Kidney (tissue), 14 donors: ENCODE results near the gene KCNQ5. TPM values are rescaled to one million over a fixed set of nuclear protein-coding genes. Genes with fewer than 3 reads are reported as not detected.

Experiments used
- DNase-seq, 5 donors: peaks; one replicate each; pipeline ENCODE4 v3.0.0-alpha.2; 2013 to 2020
- FAIRE-seq: peaks from 2 replicates; lab custom pipeline; 2012; peaks lifted over from hg19 to GRCh38; lab: Jason Lieb, UNC
- H3K27ac ChIP-seq, 2 donors: one replicate each; pipeline ENCODE4 v1.7.0; 2013; ENCODE audit warnings: low read depth in 2 of 2, low read length in 2 of 2, inconsistent platforms in 1 of 2
- H3K27me3 ChIP-seq: one replicate; pipeline ENCODE4 v1.7.1; 2013; ENCODE audit warnings: low read length, inconsistent platforms; ENCODE audit not compliant: control insufficient read depth, insufficient read depth
- H3K36me3 ChIP-seq, 3 donors: one replicate each; pipeline versions ENCODE4 v1.7.0 to v1.7.1; 2013; ENCODE audit warnings: low read length in 3 of 3, control low read depth in 1 of 3, inconsistent platforms in 1 of 3; ENCODE audit not compliant: insufficient read depth in 3 of 3, control insufficient read depth in 2 of 3
- H3K4me1 ChIP-seq, 3 donors: one replicate each; pipeline versions ENCODE4 v1.7.0 to v1.7.1; 2013; ENCODE audit warnings: low read length in 3 of 3, inconsistent platforms in 1 of 3, low read depth in 1 of 3; ENCODE audit not compliant: control insufficient read depth in 2 of 3, insufficient read depth in 2 of 3
- H3K4me3 ChIP-seq, 3 donors: one replicate each; pipeline versions ENCODE4 v1.7.0 to v1.8.1; 2013; ENCODE audit warnings: low read length in 3 of 3, control low read depth in 1 of 3, inconsistent platforms in 1 of 3
- H3K9ac ChIP-seq, 3 donors: one replicate each; pipeline versions ENCODE4 v1.7.0 to v1.7.1; 2013; ENCODE audit warnings: low read length in 3 of 3, control low read depth in 1 of 3, inconsistent platforms in 1 of 3
- H3K9me3 ChIP-seq, 3 donors: one replicate each; pipeline versions ENCODE4 v1.7.0 to v1.7.1; 2013; ENCODE audit warnings: low read length in 3 of 3, control low read depth in 1 of 3, inconsistent platforms in 1 of 3; ENCODE audit not compliant: control insufficient read depth in 2 of 3, insufficient read depth in 1 of 3
- intact Hi-C: fragments of 100-400 bp; cut with DNase I; formaldehyde crosslinking; loops from one replicate; pipeline ENCODE4 v1.11.1; 2022
- polyA plus RNA-seq: library from polyadenylated mRNA; stranded (reverse); fragments of 350-450 nt; fragmentation: Illumina TruSeq; extraction: RNeasy Lipid Tissue Mini Kit (QIAGEN cat#74804); gene quantifications from one replicate; pipeline ENCODE4 v1.2.3, GENCODE V29; 2014; ENCODE audit warnings: low read depth, low replicate concordance; ENCODE audit not compliant: insufficient read depth
- total RNA-seq: library from RNA; stranded (reverse); fragmentation: NEBNext Ultra II Directional; extraction: Animal tissue kit (Norgen Biotek cat#: 25700); gene quantifications from one replicate; pipeline ENCODE4 v1.2.1, GENCODE V29; 2021
- TF ChIP-seq, protein P1 (sequence below): IDR thresholded peaks from 3 replicates; pipeline ENCODE4 v1.5.1; 2012; ENCODE audit warnings: mild to moderate bottlenecking, moderate library complexity, borderline replicate concordance; ENCODE audit not compliant: insufficient read depth; ENCODE audit errors: extremely low read depth
- donor health status: control.
- donor health status: control.
- donor health status: control.
- donor health status: control.
- donor health status: control.
- donor health status: DM: yes; HTN: yes; CAD: no.
- donor health status: Normal renal cell carcinoma (clear cell type).

The KCNQ5 gene
- total and polyA plus RNA-seq, 2 donors from 2014 or later, result 0.50 TPM; not detected in 1

DNA sequence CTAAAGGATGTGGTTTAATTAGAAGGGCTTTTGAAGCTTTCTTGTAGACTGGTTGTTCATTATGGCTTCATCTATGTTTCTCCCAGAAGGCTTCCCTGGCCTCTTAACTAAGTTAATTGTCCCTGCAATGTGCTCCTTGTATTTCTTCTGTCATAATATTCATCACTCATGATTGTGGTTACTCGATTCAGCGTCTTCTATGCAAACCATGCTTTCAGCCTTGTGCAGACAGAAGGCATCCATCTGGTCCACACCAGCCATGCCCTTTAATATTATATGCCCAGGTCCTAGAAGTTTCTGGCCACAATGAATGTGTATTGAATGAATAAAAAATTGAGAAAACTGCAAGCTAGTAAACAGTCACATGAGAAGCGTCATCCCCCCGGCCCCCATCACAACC is 440.3 kb downstream of the KCNQ5 start:
- no peak overlapping the region for H3K9ac ChIP-seq
- no peaks in the 10 kb centered on the region for H3K27me3 ChIP-seq
- DNase-seq (no peak), FAIRE-seq (no peak)
- intact Hi-C loops, result no loop called here
- no peaks in the 10 kb centered on the region for H3K4me1 ChIP-seq
- TF ChIP-seq, protein P1, sequence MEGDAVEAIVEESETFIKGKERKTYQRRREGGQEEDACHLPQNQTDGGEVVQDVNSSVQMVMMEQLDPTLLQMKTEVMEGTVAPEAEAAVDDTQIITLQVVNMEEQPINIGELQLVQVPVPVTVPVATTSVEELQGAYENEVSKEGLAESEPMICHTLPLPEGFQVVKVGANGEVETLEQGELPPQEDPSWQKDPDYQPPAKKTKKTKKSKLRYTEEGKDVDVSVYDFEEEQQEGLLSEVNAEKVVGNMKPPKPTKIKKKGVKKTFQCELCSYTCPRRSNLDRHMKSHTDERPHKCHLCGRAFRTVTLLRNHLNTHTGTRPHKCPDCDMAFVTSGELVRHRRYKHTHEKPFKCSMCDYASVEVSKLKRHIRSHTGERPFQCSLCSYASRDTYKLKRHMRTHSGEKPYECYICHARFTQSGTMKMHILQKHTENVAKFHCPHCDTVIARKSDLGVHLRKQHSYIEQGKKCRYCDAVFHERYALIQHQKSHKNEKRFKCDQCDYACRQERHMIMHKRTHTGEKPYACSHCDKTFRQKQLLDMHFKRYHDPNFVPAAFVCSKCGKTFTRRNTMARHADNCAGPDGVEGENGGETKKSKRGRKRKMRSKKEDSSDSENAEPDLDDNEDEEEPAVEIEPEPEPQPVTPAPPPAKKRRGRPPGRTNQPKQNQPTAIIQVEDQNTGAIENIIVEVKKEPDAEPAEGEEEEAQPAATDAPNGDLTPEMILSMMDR, result no peak
- no peaks in the 10 kb centered on the region for H3K9me3 ChIP-seq
- no peaks in the 10 kb centered on the region for H3K36me3 ChIP-seq
- no peak overlapping the region for H3K27ac ChIP-seq
- no peak overlapping the region for H3K4me3 ChIP-seq

DNA sequence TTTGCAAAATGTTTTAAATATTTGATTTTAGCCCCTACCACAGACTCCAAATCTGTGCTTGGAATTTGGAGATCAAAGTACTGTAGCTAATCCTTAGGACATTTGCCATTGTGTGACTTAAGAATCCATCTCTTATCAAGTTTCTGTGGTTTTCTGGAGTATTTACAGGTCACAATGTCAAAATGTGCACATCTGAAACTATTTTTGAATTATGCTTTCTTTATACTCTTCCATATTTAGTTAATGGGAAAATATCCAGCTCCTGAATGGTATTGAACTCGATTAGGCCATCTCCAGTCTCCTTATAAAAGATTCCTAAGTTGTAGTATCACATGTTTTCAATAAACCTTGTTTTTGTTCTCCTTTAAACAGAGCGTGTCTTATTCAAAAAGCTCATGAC is 441.0 kb downstream of the KCNQ5 start:
- TF ChIP-seq, protein P1, result no peak
- no peaks in the 10 kb centered on the region for H3K9me3 ChIP-seq
- intact Hi-C loops, result no loop called here
- no peak for FAIRE-seq
- H3K9ac ChIP-seq, result no peak overlapping the region
- no peak for DNase-seq
- H3K36me3 ChIP-seq, result no peaks in the 10 kb centered on the region
- H3K27me3 ChIP-seq, result no peaks in the 10 kb centered on the region
- H3K27ac ChIP-seq, result no peak overlapping the region
- H3K4me3 ChIP-seq, result no peak overlapping the region
- H3K4me1 ChIP-seq, result no peaks in the 10 kb centered on the region

DNA sequence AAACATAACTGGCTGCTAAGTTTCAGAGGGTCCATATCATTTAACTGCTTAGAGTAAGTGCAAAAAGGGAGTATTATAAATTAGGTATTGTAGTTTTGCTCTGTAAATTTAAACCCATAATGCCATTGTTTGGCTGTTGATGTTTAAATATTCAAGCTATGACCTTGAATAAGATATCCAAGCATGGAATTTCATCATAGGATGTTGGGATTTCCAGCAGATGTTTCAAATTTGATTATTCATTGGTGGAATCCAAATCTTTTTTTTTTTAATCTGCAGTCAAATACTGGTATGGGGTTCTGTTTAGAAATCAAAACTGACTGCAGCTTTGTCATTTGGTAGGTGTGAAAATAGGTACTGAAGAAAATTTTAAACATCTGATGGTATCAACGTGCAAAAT is 442.4 kb downstream of the KCNQ5 start:
- TF ChIP-seq, protein P1, result no peak
- Histone ChIP-seq H3K36me3 (no peaks in the 10 kb centered on the region), H3K4me3 (no peak overlapping the region), H3K27me3 (no peaks in the 10 kb centered on the region), H3K9ac (no peak overlapping the region), H3K4me1 (no peaks in the 10 kb centered on the region), H3K27ac (no peak overlapping the region), H3K9me3 (no peaks in the 10 kb centered on the region)
- intact Hi-C loops, result no loop called here
- no peak for FAIRE-seq
- DNase-seq, result no peak

DNA sequence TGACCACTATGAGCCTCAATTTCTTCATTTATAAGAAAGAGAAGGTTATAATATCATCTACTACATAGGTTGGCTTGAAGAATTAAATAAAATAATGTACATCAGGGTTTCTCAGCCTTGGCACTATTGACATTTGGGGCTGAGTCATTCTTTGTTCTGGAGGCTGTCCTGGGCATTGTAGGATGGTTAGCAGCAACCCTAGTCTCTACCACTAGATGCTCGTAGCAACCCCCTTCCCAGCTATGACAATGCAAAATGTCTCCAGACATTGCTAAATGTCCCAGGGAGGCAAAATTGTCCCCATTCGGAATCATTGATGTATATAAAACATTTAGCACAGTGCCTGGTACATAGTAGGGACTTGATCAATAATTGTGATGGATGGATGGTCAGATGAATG is 451.4 kb downstream of the KCNQ5 start:
- Histone ChIP-seq H3K9me3 (no peaks in the 10 kb centered on the region), H3K4me1 (no peaks in the 10 kb centered on the region), H3K27me3 (no peaks in the 10 kb centered on the region), H3K4me3 (no peak overlapping the region), H3K36me3 (no peaks in the 10 kb centered on the region), H3K27ac (no peak overlapping the region), H3K9ac (no peak overlapping the region)
- intact Hi-C loops, result no loop called here
- TF ChIP-seq, protein P1, result no peak
- FAIRE-seq (no peak), DNase-seq (no peak)
